ENCODE data around the gene PLGRKT.
"Not testable (repeated sequence)": the region's sequence is repeated elsewhere in the genome, so short reads cannot be mapped to it uniquely, and the experiment has no call there.

The PLGRKT gene

GRCh38 chr9:5433841-5434810 lies 3.6 kb downstream of the PLGRKT start:
- DNase-seq (ENCODE audit: insufficient read length, low spot score); FAIRE-seq: not testable (repeated sequence)

- not testable (repeated sequence) for FAIRE-seq; DNase-seq (ENCODE audit: insufficient read length, low spot score)
These were observed 4.4 kb downstream of the PLGRKT start for GRCh38 chr9:5433328-5433727.

GRCh38 chr9:5432890-5433289 lies 4.8 kb downstream of the PLGRKT start:
- FAIRE-seq; DNase-seq (ENCODE audit: insufficient read length, low spot score): not testable (repeated sequence)

GRCh38 chr9:5430912-5431311 lies 6.8 kb downstream of the PLGRKT start:
- FAIRE-seq, result no peak
- no peak for DNase-seq (ENCODE audit: insufficient read length, low spot score)

GRCh38 chr9:5429873-5430564 lies 7.7 kb downstream of the PLGRKT start:
- no peak for FAIRE-seq
- DNase-seq (ENCODE audit: insufficient read length, low spot score), result no peak

GRCh38 chr9:5428794-5429528 lies 8.8 kb downstream of the PLGRKT start:
- FAIRE-seq (no peak), DNase-seq (ENCODE audit: insufficient read length, low spot score) (no peak)

- no peak for DNase-seq (ENCODE audit: insufficient read length, low spot score)
- FAIRE-seq, result no peak
These were observed 9.6 kb downstream of the PLGRKT start for GRCh38 chr9:5428172-5428571.

- FAIRE-seq, result no peak
These were observed 10.7 kb downstream of the PLGRKT start for GRCh38 chr9:5427005-5427404.

GRCh38 chr9:5425006-5425628 lies 12.6 kb downstream of the PLGRKT start:
- FAIRE-seq (no peak), DNase-seq (ENCODE audit: insufficient read length, low spot score) (no peak)

More at GRCh38 chr9:5427005-5427404, 10.7 kb downstream of the PLGRKT start:
- DNase-seq (ENCODE audit: insufficient read length, low spot score), result no peak

GRCh38 chr9:5422276-5422675 lies 15.4 kb downstream of the PLGRKT start:
- DNase-seq (ENCODE audit: insufficient read length, low spot score) (no peak), FAIRE-seq (no peak)

GRCh38 chr9:5421163-5421562 lies 16.6 kb downstream of the PLGRKT start:
- no peak for DNase-seq (ENCODE audit: insufficient read length, low spot score)
- FAIRE-seq, result no peak

GRCh38 chr9:5419987-5420386 lies 17.7 kb downstream of the PLGRKT start:
- FAIRE-seq, result no peak
- no peak for DNase-seq (ENCODE audit: insufficient read length, low spot score)

- FAIRE-seq (no peak), DNase-seq (ENCODE audit: insufficient read length, low spot score) (no peak)
These were observed 19.2 kb downstream of the PLGRKT start for GRCh38 chr9:5418481-5418880.

- FAIRE-seq (no peak), DNase-seq (ENCODE audit: insufficient read length, low spot score) (no peak)
These were observed 20.8 kb downstream of the PLGRKT start for GRCh38 chr9:5416953-5417352.

- FAIRE-seq (no peak), DNase-seq (ENCODE audit: insufficient read length, low spot score) (no peak)
These were observed 29.1 kb downstream of the PLGRKT start for GRCh38 chr9:5408596-5408995.

- FAIRE-seq (peak; percentile 65), DNase-seq (ENCODE audit: insufficient read length, low spot score) (no peak)
These were observed 35.5 kb downstream of the PLGRKT start for GRCh38 chr9:5402217-5402616.

- not testable (repeated sequence) for DNase-seq (ENCODE audit: insufficient read length, low spot score); FAIRE-seq
These were observed 40.2 kb downstream of the PLGRKT start for GRCh38 chr9:5397547-5397946.

GRCh38 chr9:5395428-5395827 lies 42.3 kb downstream of the PLGRKT start:
- DNase-seq (ENCODE audit: insufficient read length, low spot score) (no peak), FAIRE-seq (no peak)

GRCh38 chr9:5393976-5394375 lies 43.7 kb downstream of the PLGRKT start:
- FAIRE-seq, result not testable (repeated sequence)

GRCh38 chr9:5393497-5393896 lies 44.2 kb downstream of the PLGRKT start:
- FAIRE-seq, result no peak
- DNase-seq (ENCODE audit: insufficient read length, low spot score), result no peak

More at GRCh38 chr9:5393976-5394375, 43.7 kb downstream of the PLGRKT start:
- not testable (repeated sequence) for DNase-seq (ENCODE audit: insufficient read length, low spot score)
